ENCODE data around the gene MGLL.

Gene MGLL

DNA sequence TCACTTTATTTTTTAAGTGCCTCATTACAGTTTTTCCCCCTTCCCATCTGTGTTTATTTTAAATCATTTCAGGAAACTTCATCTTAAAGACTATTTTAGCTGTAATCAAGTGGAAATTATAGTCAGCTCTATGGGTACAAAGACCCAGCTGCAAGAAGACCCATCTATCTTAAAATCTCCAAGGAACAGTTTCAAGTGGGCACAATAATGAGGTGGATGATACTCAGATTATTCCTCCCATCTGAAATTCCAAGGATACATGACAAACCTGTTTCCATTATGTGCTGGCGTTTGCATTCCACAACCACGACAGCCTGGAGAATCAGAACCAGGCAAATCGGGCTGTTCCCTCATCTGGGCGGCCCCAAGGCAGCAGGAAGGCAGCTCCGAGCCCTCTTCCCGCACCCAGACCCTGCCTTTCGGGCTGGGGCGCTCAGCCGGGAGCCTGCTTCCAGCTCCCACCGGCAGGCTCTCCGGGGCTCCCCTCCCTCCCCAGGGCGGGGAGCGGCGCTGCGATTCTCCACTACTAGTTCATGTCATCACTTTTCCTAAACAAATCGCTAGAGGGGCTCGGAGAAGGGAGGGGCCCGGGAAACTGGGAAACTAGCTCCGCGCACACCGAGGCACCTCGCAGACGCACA, at the start of gene MGLL:
TSS of gene MGLL (minus strand) at position 475 of the 641 bp plus-strand sequence. CDS start at position 278, 197 bp downstream.
- DNase-seq (ENCODE audit: low spot score): no peak

DNA sequence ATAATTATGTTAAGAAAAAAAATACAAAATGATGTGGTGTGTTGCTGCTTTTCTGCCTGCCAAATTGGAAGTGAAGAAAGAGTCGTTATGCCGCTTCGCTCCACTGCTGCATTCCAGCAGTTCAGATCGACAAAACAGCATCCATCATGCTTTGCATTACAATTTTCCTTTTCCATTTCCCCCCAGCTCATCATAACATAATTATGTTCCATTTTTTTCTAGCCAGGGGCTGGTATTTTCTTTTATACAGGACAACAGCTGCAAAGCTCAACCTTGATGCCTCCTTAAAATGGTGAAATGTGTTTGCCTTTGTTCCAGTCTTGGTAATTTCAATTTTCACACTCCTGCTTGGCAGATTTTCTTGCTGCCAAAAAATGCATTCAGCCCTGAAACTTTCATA, 47.8 kb upstream of the MGLL start:
- no peak for DNase-seq (ENCODE audit: low spot score)

DNA sequence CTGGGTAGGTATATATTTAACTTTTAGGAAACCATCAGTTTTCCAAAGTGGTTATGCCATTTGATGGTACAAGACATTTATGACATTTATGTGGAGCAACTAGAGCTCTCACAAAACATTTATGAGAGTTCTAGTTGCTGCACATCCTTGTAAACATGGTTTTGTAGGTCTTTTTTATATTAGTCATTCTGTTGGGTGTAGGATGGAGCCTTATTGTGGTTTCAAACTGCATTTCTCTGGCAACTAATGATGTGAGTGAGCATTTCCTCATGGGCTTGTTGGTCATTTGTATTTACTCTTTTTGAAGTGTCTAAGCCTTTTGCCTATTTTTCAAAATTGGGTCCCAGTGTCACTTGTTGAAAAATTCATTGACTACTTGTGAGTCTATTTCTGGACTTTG, 45.7 kb upstream of the MGLL start:
- no peak for DNase-seq (ENCODE audit: low spot score)

DNA sequence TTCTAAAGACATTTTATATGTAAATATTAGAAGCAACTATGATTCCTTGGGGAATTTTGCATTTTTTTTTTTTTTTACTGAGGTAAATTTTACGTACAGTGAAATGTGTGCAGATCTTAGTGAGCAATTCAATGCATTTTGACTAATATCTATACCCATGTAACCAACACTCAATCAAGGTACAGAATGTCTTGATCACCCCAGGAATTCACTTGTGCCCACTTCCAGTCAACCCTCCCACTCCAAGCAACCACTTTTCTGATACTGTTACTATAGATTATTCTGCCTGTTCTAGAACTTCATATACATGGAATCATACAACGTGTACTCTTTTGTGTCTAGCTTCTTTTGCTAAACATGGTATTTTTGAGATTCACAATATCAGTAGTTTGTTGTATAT, 45.1 kb upstream of the MGLL start:
- no peak for DNase-seq (ENCODE audit: low spot score)

DNA sequence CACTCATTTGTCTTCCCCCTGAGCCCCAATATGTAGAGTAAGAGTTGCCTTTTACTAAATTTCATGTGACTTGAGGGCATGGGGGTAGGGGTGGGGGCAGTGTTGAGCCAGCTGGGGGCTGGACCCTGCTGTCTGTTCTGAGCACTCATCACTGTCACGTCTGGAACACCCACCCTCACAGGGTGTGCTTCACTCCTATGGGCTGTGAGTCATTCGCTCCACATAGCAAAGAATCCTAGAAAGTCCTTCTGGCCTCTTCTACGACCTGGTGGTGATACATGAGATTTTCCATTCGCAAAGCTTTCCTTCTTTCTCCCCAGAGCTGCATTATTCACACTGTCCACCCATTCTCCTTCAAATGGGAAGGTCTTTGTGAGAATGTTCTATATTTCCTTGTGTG, 43.6 kb upstream of the MGLL start:
- no peak for DNase-seq (ENCODE audit: low spot score)

DNA sequence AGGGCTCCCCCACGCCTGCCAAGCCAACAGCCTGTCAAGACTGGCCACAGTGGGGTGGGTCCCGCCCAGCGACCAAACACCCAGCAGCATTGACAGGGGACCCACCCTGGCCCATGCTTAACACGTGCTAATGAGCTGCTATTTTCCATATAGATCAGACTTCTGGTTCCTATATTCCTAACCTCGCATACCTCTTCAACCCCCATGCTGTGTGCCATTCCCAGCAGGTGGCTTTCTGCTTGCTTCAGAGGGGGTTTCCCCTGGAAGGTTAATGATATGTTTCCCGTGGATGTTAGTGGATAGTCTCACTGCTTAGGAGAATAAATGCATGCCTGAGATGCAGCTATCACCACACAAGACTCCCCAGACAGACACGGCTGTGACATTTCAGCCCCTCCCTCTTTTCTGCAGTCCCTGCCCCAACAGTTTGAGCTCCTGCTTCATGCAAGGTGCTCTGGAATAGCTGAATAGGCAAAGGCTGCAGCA, 37.9 kb upstream of the MGLL start:
- DNase-seq (ENCODE audit: low spot score): no peak

DNA sequence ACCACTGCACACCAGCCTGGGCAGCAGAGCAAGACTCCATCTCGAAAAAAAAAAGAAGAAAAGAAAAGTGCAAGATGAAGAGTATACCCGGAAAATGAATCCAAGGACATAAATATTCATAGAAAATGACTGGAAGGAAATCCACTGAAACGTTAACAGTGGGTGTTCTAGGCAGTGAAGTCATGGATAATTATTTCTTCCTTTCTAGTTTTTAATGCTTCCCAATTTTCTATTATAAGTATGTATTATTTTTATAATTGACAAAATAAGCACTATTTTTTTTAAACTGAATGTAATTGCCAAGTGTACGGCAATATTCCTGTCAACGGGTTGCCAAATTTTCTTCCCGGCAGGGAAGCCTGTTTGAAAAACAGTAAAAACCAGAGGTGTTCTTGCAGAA, 37.4 kb upstream of the MGLL start:
- no peak for DNase-seq (ENCODE audit: low spot score)

DNA sequence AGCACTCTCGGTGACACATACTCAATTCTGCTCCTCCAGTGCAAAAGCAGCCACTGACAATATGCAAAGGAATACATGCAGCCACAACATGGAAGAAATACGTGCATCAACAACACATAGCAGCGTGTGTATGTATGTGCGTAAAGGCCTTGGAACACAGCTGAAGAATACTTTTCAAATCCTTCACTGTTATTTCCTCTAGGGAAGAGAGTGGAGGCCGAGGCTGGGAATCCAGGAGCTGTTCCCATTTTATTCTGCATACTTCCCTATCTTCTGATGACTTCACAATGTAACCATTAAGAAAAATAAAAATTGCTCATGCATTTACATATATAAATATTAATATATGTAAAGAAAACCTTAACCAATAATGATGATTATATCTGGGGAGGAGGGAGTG, 36.6 kb upstream of the MGLL start:
- no peak for DNase-seq (ENCODE audit: low spot score)

DNA sequence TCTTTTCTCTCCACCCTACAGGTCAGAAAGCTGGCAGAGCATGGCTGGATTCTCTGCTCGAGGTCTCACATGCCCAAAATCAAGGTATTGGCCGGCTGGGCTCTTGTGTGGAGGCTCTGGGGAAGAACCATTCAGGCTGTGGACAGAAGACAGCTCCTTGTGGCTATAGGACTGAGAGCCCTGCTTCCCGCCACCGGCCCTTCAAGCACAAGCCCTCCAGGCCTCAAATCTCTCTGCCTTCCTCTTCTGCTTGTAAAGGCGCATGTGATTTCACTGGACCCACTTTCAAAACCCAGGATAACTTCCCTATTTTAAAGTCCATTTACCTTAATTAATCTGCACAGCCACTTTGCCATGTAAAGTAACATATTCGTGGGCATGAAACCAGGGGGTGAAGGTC, 36.2 kb upstream of the MGLL start:
- no peak for DNase-seq (ENCODE audit: low spot score)

DNA sequence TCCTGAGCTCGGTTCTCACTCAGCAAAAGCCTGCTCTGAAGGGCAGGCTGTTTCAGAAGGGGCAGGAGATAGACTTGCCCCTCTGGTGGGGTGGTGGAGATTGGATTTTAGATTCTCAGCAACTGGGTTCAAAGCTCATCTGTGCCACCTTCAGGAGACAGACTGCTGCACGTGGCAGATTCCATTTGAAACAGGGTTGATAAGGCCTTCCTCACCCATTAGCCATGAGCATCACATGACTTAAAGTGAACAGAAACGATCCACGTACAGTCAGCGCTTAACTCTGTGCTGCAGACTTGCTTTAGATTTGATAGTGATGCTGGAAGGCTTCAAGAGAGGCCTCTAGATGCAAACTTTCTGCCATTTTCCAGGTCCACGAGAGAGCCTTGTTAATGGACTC, 35.0 kb upstream of the MGLL start:
- no peak for DNase-seq (ENCODE audit: low spot score)

DNA sequence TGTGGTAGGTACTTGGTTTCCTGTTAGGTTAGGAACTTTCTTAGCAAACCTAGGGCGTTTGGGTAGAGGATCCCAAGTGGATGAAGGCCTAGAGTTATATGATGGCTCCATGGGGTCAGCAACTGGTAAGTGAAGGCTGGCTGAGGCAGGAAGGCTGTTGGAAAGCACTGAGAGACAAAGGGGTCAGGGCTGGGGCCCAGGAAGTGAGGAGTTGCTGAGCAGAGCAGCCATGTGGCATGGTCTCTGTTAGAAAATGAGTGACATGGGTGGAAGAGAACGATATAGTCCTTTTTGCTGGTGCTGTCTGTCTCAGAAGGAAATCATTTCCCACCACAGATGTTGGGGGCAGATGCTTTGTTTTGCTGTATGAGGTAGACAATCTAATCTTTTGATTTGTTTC, 34.5 kb upstream of the MGLL start:
- no peak for DNase-seq (ENCODE audit: low spot score)

DNA sequence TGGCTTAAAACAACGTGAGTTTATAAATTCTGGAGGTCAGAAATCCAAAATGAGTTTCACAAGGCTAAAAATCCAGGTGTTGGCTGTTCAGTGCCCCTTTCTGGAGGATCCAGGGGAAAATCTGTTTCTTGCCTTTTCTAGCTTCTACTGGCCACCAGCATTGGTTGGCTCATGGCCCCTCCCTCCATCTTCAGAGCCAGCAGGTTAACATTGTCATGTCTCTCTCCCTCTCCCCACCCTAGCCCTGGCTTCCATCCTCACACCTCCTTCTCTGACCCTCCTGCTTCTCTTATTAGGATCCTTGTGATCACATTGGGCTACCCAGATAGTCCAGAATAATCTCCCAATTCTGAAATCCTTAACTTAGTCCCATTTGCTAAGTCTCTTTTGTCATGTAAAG, 32.9 kb upstream of the MGLL start:
- no peak for DNase-seq (ENCODE audit: low spot score)

DNA sequence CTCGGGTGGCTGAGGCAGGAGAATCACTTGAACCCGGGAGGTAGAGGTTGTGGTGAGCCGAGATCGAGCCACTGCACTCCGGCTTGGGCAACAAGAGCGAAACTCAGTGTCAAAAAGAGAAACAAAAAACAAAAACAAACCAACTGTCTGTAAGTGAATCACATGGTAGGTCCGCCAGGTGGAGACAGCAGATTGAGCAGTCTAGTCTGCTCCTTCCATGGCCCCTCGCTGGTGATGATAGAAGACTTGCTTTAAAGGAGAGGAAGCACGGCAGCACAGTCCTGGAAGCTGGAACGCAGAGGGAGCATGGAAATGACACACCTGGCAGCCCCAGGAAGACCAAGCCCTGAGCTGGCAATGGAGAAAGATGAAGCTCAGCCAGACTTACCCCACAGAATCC, 31.4 kb upstream of the MGLL start:
- no peak for DNase-seq (ENCODE audit: low spot score)

DNA sequence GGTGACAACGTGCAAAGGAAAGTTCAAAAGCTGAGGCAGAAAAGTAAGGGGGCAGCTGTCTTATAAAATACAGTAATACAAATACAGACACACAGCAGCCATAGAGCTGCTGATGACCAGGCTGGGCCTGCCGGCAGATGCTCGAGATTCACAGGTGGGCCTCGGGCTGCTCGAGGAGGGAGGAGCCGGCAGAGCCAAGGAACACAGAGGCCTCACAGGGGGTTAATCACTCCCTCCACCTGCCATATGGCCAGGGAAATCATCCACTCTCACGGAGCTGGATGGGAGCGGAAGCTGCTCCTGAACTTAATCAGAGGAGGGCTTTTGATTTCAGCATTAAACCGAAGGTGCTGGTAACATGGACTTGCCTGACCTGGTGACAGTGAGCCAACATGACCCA, 29.6 kb upstream of the MGLL start:
- no peak for DNase-seq (ENCODE audit: low spot score)

DNA sequence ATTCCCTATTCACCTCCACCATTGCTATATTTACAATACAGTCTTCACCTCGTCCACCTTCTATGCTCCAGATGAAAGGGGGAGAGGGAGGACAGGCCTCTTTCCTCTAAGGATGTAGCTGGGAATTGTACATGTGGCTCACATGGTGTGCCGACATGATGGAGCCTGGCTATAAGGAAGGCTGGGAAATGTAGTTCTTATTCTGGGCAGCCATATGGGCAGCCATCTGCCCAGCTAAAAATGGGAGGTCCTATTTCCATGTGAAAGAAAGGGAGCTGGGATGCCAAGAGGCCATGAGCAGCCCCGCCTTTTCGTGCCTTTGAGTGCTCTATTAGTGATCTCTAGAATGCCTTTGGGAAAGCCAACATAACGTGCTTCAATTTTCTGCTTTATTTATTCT, 27.1 kb upstream of the MGLL start:
- DNase-seq (ENCODE audit: low spot score): no peak

DNA sequence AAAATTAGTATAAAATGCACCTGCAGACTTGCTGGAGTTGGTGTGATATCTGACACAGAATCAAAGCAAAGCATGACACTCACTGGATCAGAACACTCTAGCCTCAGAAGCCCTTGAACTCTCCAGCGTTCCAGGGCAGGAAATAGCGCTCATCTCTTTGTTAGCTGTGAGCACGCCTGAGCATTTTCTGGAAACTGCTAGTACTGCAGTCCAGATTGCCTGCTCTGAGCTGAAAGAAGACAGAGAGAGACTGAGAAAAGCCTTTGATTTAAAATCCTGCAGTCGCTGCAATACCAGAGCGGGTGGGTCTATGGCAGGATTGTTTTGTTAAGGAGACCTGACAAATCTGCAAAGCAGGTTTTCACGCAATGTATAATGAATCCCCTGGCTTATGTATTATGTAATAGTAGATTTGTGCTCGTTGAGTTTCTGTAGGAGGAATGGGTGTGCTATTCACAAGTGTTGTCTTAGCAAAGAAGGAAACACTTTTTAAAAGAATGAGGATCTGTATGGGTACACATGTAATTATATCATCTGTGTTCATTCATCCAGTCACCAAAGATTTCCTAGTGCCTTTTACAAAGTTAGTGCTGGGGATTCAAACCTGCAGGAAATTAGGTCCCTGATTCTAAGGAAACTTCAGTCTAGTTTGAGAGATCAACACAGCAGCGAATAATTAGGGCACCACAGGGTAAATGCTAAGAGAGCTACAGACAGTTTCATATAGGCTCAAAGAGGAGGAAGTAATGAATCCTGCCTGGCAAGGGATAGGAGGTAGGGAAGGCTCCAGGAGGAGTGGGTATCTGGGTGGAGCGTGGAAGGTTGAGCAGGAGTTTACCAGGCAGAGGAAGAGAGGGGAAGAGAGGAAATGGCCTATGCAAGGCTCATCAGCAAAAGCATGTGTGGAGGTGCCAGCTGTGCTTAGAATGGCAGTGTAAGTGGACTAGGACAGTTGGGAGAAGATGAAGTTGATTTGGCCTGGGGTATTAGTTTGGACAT, 26.1 kb upstream of the MGLL start:
- no peak for DNase-seq (ENCODE audit: low spot score)

DNA sequence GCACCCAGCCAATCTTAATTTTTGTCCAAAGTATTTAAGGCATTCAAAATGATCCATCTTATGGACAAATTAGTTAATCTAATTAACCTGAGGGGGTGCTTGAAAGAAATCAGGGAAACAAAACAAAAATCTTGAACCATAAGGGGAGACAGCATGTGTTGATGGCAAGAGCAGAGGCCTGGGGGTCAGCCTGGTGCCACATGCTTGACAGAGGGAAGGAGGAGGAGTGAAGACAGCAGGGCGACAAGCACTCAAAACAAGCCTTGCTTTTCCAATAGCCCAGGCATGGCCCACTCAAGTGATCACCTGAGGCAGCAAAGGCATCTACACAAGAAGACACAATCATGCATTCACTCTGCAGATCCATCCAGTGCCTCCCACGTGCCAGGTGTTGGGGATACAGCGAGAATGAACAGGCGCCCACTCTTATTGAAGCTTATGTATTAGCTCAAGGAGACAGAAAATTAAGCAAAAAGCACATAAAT, 25.0 kb upstream of the MGLL start:
- no peak for DNase-seq (ENCODE audit: low spot score)

DNA sequence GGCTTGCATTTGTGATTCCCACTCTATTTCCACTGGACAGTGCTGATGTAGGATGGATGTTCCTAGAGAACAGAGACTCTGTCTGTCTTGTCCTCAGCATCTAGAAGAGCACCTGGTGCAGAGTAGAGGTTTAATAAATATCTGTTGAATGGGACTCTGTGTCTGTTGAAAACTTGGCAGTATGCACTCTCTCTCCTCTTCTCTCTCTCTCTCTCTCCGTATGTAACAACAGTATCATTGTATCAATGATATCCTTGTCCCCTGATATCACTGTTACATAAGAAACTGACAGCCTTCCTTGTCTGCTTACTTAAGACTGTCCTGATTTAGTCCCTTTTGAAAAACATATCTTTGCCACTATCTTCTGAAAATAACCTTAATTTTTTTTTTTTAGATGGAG, 24.3 kb upstream of the MGLL start:
- no peak for DNase-seq (ENCODE audit: low spot score)

DNA sequence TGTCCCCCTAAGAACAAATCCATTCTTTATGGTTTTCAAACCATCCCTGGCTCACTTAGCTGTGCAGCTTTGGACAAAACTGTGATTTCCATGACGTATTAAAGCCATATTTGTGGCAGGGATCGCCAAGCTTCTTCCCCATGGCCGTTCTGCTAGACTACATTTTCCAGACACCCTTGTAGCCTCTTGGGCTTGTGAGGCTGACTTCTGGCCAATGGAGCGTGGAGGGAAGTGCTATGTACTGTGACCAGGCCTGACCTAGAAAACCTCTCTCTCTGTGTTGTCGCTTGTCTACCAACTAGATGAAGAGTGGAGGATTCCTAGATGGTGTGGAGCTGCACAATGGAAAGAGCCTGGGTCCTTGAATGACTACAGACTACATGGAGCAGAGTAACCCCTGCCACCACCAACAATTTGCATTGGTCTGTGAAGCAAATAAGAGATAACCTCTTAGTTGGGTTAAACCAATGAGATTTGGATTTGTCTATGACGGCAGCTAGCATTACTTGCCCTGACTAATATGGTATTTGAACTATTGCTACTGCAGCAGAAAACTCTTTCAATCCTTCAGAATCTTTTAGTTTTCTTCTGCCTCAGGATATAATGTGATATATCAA, 22.1 kb upstream of the MGLL start:
- no peak for DNase-seq (ENCODE audit: low spot score)

DNA sequence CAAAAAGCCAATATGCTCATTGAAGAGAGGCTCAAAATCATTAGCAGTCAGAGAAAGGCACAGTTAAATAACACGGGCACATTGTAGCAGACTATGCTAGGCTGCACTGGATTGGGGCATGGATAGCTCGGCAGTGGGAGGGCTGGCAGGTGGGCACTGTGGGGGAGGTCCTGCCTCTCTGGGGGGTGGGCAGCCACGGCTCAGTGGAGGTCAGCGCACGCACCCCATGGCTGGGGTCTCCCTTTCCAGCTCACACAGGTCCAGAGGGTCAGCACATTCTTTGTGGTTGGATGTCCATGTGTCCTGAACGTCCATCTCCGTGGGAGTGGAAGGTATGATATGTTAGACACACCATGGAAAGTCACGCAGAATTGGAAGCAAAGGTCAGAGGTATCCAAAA, 18.4 kb upstream of the MGLL start:
- no peak for DNase-seq (ENCODE audit: low spot score)

DNA sequence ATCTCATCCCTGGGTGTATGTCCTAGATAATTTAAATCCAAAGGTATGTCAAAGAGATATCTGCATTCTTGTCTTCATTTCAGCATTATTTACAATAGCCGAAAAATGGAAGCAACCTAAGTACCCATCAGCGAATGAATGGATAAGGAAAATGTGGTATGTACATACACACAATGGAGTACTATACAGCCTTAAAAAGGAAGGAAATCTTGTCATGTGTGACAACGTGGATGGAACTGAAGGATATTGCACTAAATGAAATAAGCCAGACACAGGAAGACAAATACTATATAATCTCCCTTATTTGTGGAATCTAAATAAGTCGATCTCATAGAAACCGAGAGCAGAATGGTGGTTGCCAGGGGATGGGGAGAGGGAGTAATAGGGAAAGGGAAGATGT, 16.8 kb upstream of the MGLL start:
- no peak for DNase-seq (ENCODE audit: low spot score)

DNA sequence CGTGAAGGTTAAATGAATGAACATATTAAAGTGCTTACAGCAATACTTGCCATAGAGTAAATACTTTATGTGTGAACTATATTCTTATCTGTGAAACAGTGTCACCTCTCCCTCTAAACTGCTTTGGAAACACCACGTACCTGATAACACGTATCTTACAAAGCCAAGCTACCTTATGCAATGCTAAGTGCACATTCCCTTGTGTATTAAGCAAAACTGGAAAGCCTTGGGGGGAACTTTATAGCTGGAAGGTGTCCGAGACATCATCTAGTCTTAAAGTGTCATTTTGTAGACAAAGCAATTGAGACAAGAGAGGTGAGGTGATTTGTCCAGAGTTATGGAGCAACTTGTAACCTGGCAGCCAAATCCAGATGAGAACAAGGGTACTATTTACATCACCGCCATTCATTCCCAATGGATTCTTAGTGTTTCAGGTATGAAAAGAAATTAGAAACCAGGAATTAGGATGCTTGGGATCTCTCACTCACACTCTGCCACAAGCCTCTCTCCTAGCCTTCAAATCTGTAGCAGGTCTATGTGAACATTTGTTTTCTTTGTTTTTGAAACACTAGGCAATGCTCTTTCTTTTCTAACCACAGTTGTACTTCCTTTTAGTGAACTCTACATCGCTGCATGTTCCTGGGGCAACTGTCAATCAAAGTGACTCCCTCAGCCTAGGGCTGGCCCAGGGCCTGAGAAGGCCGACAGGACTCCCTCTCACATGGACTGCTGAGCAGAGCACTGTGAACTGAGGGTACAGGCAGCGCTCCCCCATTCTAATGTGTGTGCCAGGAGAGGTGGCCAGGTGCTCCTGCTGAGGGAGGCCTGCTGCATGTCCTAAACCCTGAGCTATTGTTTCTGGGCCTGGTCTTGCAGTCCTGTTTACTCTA, 13.9 kb upstream of the MGLL start:
- no peak for DNase-seq (ENCODE audit: low spot score)

Data from left forelimb (tissue), 1 donor.